Measurements from ENCODE around the gene GALNT17.

GALNT17 gene

GRCh38 chr7:71132127-71132376 is at the start of gene GALNT17:
TSS of gene GALNT17 (plus strand) at chr7:71132144.
- DNase-seq: peak; percentile 52

- no peak for DNase-seq
Observed at GRCh38 chr7:71095266-71095860, 36.6 kb upstream of the GALNT17 start.

GRCh38 chr7:71096351-71096750 is 35.6 kb upstream of the GALNT17 start:
- no peak for DNase-seq

DNA sequence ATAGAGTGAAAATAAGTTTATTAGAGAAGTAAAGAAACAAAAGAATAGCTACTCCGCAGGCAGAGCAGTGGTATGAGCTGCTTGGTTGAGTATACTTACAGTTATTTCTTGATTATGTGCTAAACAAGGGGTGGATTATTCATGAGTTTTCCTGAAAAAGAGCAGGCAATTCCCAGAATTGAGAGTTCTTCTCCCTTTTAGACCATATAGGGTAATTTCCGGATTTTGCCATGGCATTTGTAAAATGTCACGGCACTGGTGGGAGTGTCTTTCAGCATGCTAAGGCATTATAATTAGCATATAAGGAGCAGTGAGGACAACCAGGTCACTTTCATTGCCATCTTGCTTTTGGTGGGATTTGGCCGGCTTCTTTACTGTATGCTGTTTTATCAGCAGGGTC is 25.7 kb upstream of the GALNT17 start:
- no peak for DNase-seq

DNA sequence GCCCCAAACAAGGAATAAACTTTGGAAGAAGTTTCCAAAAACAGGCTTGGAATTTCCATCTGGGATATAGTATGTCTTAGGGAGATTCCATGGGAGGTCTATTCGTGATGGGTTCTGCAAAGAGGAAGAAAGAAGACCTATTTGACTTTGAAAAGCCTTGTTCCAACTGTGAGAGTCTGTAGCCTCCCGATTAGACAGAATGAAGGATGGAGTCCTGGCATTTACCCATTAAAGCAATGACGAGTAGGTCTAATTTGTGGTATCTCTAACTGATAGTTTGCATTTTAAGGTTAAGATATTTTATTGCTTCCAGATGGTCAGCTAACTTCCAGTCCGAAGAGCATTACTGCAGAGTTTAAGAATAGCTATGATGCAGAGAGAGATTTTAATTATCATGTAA is 19.5 kb upstream of the GALNT17 start:
- no peak for DNase-seq

DNA sequence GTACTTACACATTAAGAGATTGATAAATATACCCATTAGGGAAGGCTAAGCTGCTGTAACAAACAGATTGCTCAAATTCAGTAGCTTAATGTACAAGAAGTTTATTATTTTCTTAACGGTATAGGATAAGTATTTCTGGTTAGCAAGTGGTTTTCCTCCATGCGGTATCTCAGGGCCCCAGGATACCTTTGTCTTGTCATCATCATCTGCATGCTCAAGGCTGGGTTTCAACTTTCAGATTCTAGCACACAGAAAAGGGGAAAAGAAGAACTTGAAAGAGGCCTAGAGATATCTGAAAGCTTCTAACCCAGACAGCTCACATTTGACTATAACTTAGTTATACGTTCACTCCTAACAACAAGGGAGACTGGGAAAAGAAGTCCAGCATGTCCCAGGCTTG is 11.8 kb upstream of the GALNT17 start:
- DNase-seq: no peak

DNA sequence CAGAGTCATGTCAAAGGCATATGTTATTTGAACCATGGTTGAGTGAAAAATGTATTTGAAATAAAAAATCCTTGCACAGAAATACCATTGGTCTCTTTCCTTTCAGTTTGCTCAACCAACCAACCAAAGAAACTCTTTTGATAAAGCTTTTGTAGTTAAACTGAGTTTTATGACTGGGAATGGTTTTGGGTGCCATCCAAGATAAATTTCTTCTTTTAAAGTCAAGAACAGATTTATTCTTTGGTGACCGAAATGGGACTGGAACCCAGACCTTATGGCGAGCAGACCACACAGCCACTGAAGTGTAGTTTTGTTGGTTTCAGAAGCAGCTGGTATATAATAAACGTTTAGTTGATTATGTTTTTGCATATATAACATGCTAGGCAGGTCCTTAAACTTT is 2.8 kb upstream of the GALNT17 start:
- DNase-seq: no peak

GRCh38 chr7:71130031-71130679 is 1.8 kb upstream of the GALNT17 start:
- no peak for DNase-seq

DNA sequence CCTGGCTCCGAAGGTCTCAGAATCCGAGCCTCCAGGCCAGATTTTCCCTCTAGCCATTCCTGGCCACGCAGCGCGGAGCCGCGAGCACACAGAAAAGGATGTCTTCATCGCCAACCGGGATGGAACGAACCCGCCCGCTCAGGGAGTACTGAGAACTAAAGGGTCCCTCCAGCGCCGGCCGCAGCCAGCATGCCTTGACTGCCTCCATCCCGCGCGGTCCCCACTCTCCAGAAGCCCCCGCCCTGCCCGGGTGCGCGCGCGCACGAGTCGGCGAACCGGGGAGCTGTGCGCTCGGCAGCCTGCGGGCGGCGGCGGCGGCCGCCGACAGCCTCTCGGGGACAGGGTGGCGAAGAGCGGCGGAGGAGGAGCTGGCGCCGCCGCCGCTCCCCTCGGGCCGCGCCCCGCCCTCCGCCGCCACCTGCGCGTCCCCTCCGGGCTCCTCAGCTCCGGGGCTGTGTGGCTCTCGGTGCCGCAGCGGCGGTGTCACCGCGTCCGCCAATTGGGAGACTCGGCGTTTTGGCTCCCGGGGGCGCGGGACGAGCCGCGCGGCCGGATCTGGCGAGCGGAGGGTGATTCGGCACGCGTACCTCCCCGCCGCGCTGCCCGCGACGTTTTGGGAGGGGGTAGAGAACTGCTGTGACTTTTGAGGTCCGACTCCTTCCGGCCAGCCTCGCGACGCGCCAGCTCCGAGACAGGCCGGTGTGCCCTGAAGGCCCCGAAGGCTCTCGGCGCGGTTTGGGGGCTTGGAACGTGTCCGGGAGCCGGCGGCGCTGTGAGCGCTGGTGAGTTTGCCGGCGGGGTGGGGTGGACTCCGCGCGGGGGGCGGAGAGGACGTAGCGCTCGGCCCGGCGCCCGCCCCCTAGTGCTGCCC is 453 bp upstream of the GALNT17 start:
- DNase-seq: peak; percentile 80

- no peak for DNase-seq
Observed at GRCh38 chr7:71132377-71133231, 660 bp downstream of the GALNT17 start.

GRCh38 chr7:71133232-71133622 is 1.3 kb downstream of the GALNT17 start:
- no peak for DNase-seq

- DNase-seq: no peak
Observed at GRCh38 chr7:71133856-71134255, 1.9 kb downstream of the GALNT17 start.

- DNase-seq: no peak
Observed at GRCh38 chr7:71135116-71135515, 3.2 kb downstream of the GALNT17 start.

- no peak for DNase-seq
Observed at GRCh38 chr7:71135663-71136062, 3.7 kb downstream of the GALNT17 start.

DNA sequence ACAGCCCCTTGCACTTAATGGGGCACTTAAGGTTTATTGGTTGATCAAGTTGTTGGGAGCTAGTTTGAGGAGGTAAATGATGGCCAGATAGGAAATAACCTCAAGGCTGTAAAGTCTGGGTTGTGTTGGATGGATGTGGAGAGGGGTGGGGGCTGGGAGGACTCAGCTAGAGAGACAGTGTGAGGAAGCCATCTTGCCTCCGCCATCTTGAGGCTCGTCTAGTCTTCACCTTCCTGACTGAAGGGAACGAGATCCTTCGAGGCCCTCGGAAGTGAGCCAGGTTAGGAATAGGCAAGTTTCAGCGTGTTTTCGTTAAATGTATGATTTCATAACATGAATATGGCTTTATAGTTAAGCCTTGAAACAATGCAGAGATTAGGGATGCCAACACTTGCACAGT is 5.5 kb downstream of the GALNT17 start:
- DNase-seq: no peak

- no peak for DNase-seq
Observed at GRCh38 chr7:71140264-71140663, 8.3 kb downstream of the GALNT17 start.

DNA sequence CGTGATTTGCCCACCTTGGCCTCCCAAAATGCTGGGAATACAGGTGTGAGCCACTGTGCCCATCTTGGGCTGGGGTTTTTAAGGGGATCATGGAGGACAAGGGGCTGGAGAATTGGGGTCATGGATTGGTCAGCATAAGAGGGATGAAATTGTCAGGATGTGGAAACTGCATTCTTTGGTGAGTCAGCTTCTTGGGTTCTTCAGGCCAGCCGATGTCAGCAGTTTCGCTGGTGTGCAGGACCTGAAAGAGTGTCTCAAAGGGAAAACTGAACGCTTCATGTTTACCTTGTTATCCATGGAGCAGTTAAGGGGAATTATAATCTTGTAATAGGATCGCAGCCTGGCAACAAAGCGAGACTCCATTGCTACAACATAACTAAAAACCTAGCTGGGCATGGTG is 13.0 kb downstream of the GALNT17 start:
- DNase-seq: no peak

DNA sequence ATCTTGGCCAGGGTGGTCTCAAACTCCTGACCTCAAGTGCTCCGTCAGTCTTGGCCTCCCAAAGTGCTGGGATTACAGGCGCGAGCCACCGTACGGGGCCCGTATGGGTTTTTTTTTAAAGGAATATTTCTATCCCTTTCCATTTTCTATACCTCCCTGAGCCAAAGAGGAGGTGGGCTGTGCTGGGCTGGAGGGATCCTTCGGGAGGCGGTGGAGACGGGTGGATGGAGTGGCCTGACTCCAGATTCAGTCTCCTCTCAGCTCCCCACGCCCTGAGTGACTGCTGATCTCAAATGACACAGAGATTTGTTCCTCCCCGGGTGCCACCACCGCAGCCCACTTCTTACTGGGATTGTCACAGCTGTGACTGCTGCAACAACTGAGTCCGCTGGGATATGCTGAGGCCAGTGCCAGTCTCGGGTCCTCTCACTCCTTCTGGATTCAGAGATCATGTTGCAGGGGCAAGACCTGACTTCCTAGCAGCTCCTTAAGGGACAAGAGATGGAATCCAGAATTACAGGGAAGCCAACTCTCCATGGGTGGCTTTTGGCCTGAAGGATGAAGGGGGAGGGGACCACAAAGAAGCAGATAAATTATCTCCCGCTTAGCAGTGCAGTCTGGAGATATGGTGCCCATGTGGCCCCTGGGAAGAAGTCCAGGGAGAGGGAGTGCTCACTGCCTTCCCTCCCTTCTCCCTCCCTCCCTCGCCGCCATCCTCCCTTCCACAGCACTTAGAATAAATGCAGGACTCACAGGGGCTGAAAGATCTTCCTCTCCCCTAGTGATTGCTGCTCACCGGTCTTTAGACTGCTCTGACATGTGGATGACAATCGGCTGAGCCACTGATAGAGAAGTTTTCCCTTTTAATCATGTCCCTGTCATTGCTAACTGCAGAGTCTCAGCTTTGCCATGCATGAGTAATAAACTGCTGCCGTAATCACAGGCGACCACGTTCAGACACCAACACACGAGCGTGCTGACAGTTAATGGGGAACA is 14.3 kb downstream of the GALNT17 start:
- DNase-seq: no peak

DNA sequence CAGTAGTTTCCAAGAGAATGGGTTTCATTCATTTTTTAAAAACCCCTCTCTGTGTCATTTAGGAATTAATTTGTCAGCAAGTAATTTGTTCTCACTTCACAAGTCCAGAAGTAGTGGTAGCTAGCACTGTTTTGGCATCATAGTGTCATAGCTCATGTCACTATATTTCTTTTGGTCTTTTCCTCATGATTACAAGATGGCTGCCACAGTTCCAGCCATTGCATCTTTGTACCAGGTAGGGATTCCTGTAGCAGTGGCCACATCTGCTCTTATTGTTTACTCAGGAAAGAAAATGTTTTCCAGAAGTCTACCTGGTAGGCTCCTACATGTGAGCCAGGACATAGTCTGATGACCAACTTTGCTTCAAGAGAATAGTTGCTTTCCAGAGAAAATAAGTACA is 16.2 kb downstream of the GALNT17 start:
- no peak for DNase-seq

DNA sequence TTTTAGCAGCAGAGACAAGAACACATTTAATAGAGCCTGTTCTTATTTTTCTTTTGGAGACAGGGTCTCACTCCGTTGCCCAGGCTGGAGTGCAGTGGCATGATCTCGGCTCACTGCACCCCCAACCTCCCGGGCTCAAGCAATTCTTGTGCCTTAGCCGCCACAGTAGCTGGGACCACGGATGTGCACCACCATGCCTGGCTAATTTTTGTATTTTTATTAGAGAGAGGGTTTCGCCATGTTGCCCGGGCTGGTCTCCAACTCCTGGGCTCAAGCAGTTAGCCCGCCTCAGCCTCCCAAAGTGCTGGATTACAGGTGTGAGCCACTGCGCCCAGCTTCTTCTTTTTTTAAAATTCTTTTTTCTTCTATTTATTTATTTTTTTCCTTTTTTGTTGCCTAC is 23.3 kb downstream of the GALNT17 start:
- no peak for DNase-seq

GRCh38 chr7:71157757-71158156 is 25.8 kb downstream of the GALNT17 start:
- no peak for DNase-seq

DNA sequence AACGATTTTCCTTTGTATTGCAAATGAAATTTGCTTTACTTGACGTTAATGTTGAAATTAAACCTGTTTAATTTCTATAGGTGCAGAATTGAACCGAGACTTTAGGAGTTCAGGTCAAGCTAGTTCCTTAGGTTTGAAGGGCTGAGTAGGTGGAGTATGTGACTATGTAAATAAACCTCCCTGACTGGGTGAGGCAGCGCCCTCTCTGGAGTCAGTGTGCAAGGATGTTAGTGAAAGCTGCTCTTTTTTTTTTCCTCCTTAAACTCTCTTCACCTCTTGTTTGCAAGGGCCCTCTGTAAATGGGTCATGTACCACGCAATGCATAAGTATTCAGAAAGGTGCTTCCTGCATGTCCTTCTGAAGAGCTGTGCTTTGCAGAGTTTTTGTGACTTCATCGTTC is 33.8 kb downstream of the GALNT17 start:
- DNase-seq: no peak

Measured in NCI-H69 (cell line).